Measurements from ENCODE around the gene TINAG.

GRCh38 chr6:54415517-54415916, 107.3 kb downstream of the TINAG start:
- no peak for TF ChIP-seq TARDBP (IDR thresholded peaks at IDR 0.05)
- no peak for TF ChIP-seq SP1 (IDR thresholded peaks at IDR 0.05)
- TF ChIP-seq NFRKB (IDR thresholded peaks at IDR 0.05): no peak
- TF ChIP-seq ZNF384 (IDR thresholded peaks at IDR 0.05): no peak
- TF ChIP-seq BHLHE40 (IDR thresholded peaks at IDR 0.05; ENCODE audit: borderline replicate concordance): no peak
- no peak for TF ChIP-seq FOXA1 (IDR thresholded peaks at IDR 0.05)
- TF ChIP-seq CTBP1 (IDR thresholded peaks at IDR 0.05; ENCODE audit: borderline replicate concordance): no peak
- TF ChIP-seq SUZ12 (IDR thresholded peaks at IDR 0.05): no peak
